Endothelial cell (in vitro differentiated cells): ENCODE data around the gene SHROOM3. TPM values are rescaled to one million over a fixed set of nuclear protein-coding genes. Genes with fewer than 3 reads are reported as not detected.

Experiments used
- DNase-seq: peaks from one replicate; pipeline ENCODE4 v3.0.0; 2021; ENCODE audit warnings: low spot score
- H3K27ac Mint-ChIP-seq: one replicate; pipeline ENCODE4 v1.8.0; 2021; ENCODE audit warnings: mixed read lengths, inconsistent platforms; ENCODE audit not compliant: unreplicated experiment
- H3K27me3 Mint-ChIP-seq: one replicate; pipeline ENCODE4 v1.8.0; 2021; ENCODE audit warnings: mild to moderate bottlenecking, moderate library complexity, mixed read lengths, inconsistent platforms; ENCODE audit not compliant: unreplicated experiment
- H3K36me3 Mint-ChIP-seq: one replicate; pipeline ENCODE4 v1.8.0; 2021; ENCODE audit warnings: mild to moderate bottlenecking, low read depth, mixed read lengths, inconsistent platforms; ENCODE audit not compliant: unreplicated experiment
- H3K4me1 Mint-ChIP-seq: one replicate; pipeline ENCODE4 v1.8.0; 2021; ENCODE audit warnings: mild to moderate bottlenecking, mixed read lengths, inconsistent platforms; ENCODE audit not compliant: unreplicated experiment
- H3K4me3 Mint-ChIP-seq: one replicate; pipeline ENCODE4 v1.8.0; 2021; ENCODE audit warnings: mild to moderate bottlenecking, mixed read lengths, inconsistent platforms; ENCODE audit not compliant: unreplicated experiment
- H3K9me3 Mint-ChIP-seq: one replicate; pipeline ENCODE4 v1.8.0; 2021; ENCODE audit warnings: mixed read lengths, inconsistent platforms; ENCODE audit not compliant: unreplicated experiment
- total RNA-seq: library from RNA; stranded (reverse); fragmentation: NEBNext Ultra II Directional; extraction: Animal tissue kit (Norgen Biotek cat#: 25700); gene quantifications from one replicate; pipeline ENCODE4 v1.2.1, GENCODE V29; 2021; ENCODE audit not compliant: unreplicated experiment
- TF ChIP-seq, protein P1 (sequence below): fragments of 200-600 bp; sonication (generic); IDR thresholded peaks from one replicate; pipeline ENCODE4 v1.5.0; 2021; ENCODE audit warnings: antibody characterized with exemption; ENCODE audit not compliant: unreplicated experiment

The SHROOM3 gene
- total RNA-seq, 1 donor from 2014 or later: 7.9 TPM

DNA sequence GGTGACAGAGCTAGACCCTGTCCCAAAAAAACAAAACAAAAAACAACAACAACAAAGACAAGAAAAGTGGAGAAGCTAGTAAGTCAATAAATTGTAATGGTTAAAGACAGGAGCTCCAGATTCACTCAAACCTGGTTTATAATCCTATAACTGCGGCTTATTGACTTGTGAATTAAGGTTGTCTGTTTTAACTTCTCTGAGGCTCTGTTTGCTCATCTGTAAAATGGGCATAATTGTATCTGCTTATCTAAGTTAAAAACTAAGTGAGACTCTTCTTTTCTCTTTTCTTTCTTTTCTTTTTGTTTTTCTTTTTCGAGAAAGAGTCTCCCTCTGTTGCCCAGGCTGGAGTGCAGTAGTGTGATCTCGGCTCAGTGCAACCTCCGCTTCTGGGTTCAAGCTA, 378.0 kb downstream of the SHROOM3 start:
- no peak for DNase-seq
- H3K27me3 Mint-ChIP-seq: peaks cover 4% of the 10 kb centered on the region
- peaks cover 14% of the 10 kb centered on the region for H3K4me1 Mint-ChIP-seq
- no peaks in the 10 kb centered on the region for H3K36me3 Mint-ChIP-seq
- TF ChIP-seq, protein P1, sequence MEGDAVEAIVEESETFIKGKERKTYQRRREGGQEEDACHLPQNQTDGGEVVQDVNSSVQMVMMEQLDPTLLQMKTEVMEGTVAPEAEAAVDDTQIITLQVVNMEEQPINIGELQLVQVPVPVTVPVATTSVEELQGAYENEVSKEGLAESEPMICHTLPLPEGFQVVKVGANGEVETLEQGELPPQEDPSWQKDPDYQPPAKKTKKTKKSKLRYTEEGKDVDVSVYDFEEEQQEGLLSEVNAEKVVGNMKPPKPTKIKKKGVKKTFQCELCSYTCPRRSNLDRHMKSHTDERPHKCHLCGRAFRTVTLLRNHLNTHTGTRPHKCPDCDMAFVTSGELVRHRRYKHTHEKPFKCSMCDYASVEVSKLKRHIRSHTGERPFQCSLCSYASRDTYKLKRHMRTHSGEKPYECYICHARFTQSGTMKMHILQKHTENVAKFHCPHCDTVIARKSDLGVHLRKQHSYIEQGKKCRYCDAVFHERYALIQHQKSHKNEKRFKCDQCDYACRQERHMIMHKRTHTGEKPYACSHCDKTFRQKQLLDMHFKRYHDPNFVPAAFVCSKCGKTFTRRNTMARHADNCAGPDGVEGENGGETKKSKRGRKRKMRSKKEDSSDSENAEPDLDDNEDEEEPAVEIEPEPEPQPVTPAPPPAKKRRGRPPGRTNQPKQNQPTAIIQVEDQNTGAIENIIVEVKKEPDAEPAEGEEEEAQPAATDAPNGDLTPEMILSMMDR: no peak
- peaks cover 6% of the 10 kb centered on the region for H3K9me3 Mint-ChIP-seq
- no peak overlapping the region for H3K27ac Mint-ChIP-seq
- H3K4me3 Mint-ChIP-seq: no peak overlapping the region

- TF ChIP-seq, protein P1: no peak
- DNase-seq: no peak
Measured at GRCh38 chr4:76821641-76822040, 386.6 kb downstream of the SHROOM3 start.

GRCh38 chr4:76822303-76822702, 387.3 kb downstream of the SHROOM3 start:
- H3K4me1 Mint-ChIP-seq: no peaks in the 10 kb centered on the region
- no peak overlapping the region for H3K4me3 Mint-ChIP-seq
- H3K27me3 Mint-ChIP-seq: no peaks in the 10 kb centered on the region
- H3K9me3 Mint-ChIP-seq: no peaks in the 10 kb centered on the region
- TF ChIP-seq, protein P1: no peak
- no peak overlapping the region for H3K27ac Mint-ChIP-seq
- H3K36me3 Mint-ChIP-seq: no peaks in the 10 kb centered on the region
- DNase-seq: no peak

More at GRCh38 chr4:76821641-76822040, 386.6 kb downstream of the SHROOM3 start:
- no peaks in the 10 kb centered on the region for H3K36me3 Mint-ChIP-seq
- H3K27me3 Mint-ChIP-seq: no peaks in the 10 kb centered on the region
- no peaks in the 10 kb centered on the region for H3K4me1 Mint-ChIP-seq
- H3K4me3 Mint-ChIP-seq: no peak overlapping the region
- no peak overlapping the region for H3K27ac Mint-ChIP-seq
- no peaks in the 10 kb centered on the region for H3K9me3 Mint-ChIP-seq

GRCh38 chr4:76823495-76823894, 388.5 kb downstream of the SHROOM3 start:
- Mint-ChIP-seq H3K27me3 (no peaks in the 10 kb centered on the region), H3K27ac (no peak overlapping the region), H3K4me3 (no peak overlapping the region), H3K4me1 (no peaks in the 10 kb centered on the region), H3K9me3 (no peaks in the 10 kb centered on the region), H3K36me3 (no peaks in the 10 kb centered on the region)
- TF ChIP-seq, protein P1: no peak
- no peak for DNase-seq

DNA sequence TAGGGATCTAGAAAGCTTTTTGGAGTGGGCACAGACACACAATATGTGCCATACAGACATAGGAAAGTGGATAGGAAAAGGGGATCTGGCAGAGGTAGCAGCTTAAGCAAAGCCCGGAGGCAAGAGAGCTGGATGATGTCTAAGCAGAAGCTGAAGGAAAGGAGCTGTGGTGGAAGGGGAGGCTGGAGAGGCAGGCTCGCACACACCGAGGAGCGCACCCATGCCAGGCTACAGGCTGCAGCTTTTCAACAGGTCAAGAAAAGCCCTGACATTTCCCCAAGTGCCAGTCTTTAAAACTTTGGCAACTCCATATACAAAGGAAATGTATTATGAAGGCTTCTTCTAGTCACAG, 395.6 kb downstream of the SHROOM3 start:
- H3K4me3 Mint-ChIP-seq: no peak overlapping the region
- H3K4me1 Mint-ChIP-seq: peaks cover 26% of the 10 kb centered on the region
- TF ChIP-seq, protein P1: no peak
- H3K27me3 Mint-ChIP-seq: peaks cover 1% of the 10 kb centered on the region
- H3K36me3 Mint-ChIP-seq: peaks cover 4% of the 10 kb centered on the region
- peak overlapping the region; percentile 92 for H3K27ac Mint-ChIP-seq
- no peaks in the 10 kb centered on the region for H3K9me3 Mint-ChIP-seq
- DNase-seq: no peak
